GM12875 (cell line): ENCODE measurements around the gene BDP1.
"Not testable (repeated sequence)": the region's sequence is repeated elsewhere in the genome, so short reads cannot be mapped to it uniquely, and the experiment has no call there.

Source experiments
- H3K4me3 ChIP-seq: one replicate; pipeline ENCODE4 v1.5.1; 2011; ENCODE audit warnings: low read depth, low read length, control low read depth
- CTCF ChIP-seq: IDR thresholded peaks from 2 replicates; pipeline ENCODE4 v1.5.1; 2011; ENCODE audit warnings: low read depth, mild to moderate bottlenecking, control low read depth, inconsistent platforms, low read length, moderate library complexity, borderline replicate concordance; ENCODE audit not compliant: insufficient read depth

BDP1 gene

GRCh38 chr5:71503536-71503935, 48.1 kb downstream of the BDP1 start:
- no peak for TF ChIP-seq CTCF
- H3K4me3 ChIP-seq, result no peak overlapping the region

GRCh38 chr5:71522151-71522550, 66.7 kb downstream of the BDP1 start:
- no peak overlapping the region for H3K4me3 ChIP-seq
- no peak for TF ChIP-seq CTCF

GRCh38 chr5:71525611-71526010, 70.2 kb downstream of the BDP1 start:
- H3K4me3 ChIP-seq, result not testable (repeated sequence)

GRCh38 chr5:71528206-71528605, 72.8 kb downstream of the BDP1 start:
- H3K4me3 ChIP-seq, result no peak overlapping the region

GRCh38 chr5:71529682-71530081, 74.2 kb downstream of the BDP1 start:
- no peak for TF ChIP-seq CTCF
- H3K4me3 ChIP-seq, result no peak overlapping the region

More at GRCh38 chr5:71528206-71528605, 72.8 kb downstream of the BDP1 start:
- no peak for TF ChIP-seq CTCF

GRCh38 chr5:71533142-71533541, 77.7 kb downstream of the BDP1 start:
- TF ChIP-seq CTCF, result no peak
- H3K4me3 ChIP-seq, result no peak overlapping the region

GRCh38 chr5:71533615-71534014, 78.2 kb downstream of the BDP1 start:
- no peak overlapping the region for H3K4me3 ChIP-seq
- TF ChIP-seq CTCF, result no peak

- no peak for TF ChIP-seq CTCF
- no peak overlapping the region for H3K4me3 ChIP-seq
Observed at GRCh38 chr5:71537687-71538086, 82.2 kb downstream of the BDP1 start.

- not testable (repeated sequence) for H3K4me3 ChIP-seq
Observed at GRCh38 chr5:71550885-71551284, 95.4 kb downstream of the BDP1 start.

- H3K4me3 ChIP-seq, result not testable (repeated sequence)
Observed at GRCh38 chr5:71551582-71551981, 96.1 kb downstream of the BDP1 start.

- not testable (repeated sequence) for H3K4me3 ChIP-seq
Observed at GRCh38 chr5:71552026-71552749, 96.7 kb downstream of the BDP1 start.
